GM18499 (cell line): ENCODE measurements around the gene SPACA5B.
"Not testable (repeated sequence)": the region's sequence is repeated elsewhere in the genome, so short reads cannot be mapped to it uniquely, and the experiment has no call there.

Source experiments
- ATAC-seq: cut with Tn5 transposase; IDR thresholded peaks from one replicate; pipeline ENCODE4 v1.9.1; 2021; ENCODE audit warnings: moderate number of reproducible peaks; ENCODE audit not compliant: insufficient read depth, unreplicated experiment

Gene SPACA5B

DNA sequence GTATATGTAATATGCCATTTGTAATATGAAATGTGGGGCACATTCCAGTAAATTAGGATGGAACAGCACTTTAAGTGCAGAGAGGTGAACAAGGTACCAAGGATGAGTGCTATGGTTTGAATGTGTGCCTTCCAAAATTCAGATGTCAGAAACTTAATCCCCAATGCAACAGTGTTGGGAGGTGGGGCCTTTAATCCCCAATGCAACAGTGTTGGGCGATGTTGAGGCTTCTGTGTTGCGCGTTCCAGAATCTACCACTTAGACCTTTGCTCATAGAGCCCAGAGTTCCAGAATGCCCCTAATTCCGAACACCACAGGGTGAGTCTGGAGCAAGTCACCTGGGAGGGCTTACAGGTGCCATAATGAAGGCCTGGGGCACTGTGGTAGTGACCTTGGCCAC is at the start of gene SPACA5B:
Gene SPACA5B, plus strand, starts transcription at position 301 of the 400 bp plus-strand sequence. Its CDS starts 62 bp downstream, at position 363.
- not testable (repeated sequence) for ATAC-seq

DNA sequence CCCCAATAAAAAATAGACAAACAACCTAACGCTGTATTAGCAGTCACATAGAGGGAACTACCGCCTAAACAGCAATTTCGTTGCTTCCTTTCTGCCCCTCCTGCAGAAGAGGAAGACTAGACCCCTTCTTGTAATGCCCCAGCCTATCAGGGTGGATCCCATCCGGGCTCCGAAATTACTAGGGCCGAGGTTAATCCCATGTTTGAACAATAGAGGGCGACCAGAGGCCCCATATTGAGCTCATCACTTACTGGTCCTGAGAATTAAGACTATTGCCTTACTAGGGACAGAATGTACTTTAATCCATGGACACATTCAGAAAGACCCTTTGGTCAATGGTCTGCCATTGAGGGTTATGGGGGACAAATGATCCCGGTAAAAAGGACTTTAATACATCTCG is 47.2 kb upstream of the SPACA5B start:
- no peak for ATAC-seq

DNA sequence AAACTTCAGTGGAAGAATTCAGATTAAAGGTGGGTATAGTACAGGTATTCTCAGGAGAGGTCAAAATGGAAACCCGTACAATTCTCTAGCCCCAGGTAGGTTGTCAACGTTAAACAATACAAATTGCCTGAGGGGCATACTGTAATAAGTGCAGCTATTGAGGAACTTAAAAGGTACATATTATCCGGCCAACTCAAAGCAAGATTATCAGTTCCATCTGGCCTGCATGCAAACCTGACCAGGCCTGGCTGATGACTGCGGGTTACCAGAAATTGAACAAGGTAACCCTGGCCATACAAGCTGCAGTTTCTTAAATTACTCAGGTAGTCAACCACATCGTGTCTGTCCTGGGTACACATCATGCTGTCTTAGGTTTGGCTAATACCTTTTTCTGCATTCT is 46.7 kb upstream of the SPACA5B start:
- ATAC-seq: no peak

DNA sequence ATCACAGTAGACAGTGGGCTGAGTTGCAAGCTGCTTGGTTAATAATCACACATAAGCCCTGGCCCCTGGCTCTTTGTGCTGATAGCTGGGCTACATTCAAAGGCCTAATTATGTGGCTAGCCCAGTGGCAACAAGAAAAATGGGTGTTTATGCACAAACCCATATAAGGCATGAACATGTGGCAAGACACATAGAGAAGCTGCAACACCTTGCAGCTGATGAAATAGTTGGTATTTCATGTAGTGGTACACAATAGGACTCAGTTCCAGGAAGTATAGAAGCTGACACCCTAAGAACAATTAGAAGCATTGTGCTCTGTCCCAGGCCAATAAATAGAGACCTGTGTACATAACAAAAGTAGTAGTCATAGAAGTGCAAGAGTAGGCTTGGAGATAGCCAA is 44.3 kb upstream of the SPACA5B start:
- no peak for ATAC-seq

DNA sequence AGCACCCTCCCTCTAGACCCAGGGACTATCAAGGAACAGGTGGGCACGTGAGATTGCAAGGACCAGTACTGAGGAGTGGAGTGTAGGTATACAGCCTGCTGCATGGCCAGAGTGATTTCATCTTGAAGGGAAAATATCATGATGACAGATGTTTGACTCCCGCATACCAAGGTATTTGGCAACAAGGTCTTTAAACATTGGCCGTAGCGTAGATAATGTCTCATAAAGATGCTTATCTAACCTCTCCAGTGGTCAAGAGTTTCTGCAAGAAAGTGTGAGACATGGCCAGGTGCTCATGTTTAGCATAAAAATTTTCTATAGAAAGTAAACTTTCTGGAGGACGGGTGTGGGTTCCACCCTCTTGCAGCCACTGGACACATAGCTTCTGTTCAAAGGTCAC is 40.3 kb upstream of the SPACA5B start:
- ATAC-seq: no peak

DNA sequence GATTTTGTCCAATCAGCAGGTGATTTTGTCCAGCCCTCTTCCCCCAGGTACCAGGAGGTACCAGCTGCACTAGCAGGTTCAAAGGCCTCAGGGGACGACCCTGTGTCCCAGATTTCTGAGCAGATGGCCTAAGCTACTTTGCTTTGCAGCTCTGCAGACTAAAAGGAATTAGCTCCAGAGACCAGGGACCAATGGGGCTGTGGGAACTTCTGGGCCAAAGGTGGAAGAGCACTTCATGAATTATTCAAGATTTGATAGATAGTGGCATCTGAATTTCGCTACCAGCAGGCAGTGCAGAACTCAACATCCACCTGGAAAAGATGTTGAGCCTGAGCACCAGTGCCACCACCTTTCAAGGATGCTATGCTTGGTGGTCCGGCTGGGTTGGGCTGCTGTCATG is 37.9 kb upstream of the SPACA5B start:
- not testable (repeated sequence) for ATAC-seq

DNA sequence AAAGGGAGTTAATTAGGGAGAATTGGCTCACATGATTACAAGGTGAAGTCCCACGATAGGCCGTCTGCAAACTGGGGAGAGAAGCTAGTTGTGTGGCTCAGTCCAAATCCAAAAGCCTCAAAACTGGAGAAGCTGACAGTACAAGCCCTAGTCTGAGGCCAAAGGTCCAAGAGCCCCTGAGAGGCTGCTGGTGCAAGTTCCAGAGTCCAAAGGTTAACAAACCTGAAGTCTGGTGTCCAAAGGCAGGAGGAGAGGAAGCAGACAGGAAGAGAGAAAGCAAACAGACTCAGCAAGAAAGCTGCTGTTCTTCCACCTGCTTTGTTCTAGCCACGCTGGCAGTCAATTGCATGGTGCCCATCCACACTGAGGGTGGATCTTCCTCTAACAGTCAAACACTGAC is 29.0 kb upstream of the SPACA5B start:
- ATAC-seq: no peak

DNA sequence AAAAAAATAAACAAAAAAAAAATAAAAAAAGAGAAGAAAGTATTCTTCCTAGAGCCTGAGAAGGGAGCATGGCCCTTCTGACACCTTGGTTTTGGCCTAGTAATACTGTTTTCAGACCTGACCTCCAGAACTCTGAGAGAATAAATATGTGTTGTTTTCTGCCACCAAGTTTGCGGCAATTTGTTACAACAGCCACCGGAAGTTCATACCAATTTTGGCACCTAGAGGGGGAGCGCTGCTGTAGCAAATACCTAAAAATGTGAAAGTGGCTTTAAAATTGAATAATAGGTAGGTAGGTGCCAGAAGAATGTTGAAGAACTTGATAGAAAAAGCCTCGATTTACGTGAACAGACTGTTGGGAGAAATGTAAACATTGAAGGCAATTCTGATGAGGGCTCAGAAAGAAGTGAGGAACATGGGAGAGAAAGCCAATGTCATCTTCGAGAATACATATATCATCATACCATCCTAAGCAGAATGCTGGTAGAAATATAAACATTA is 27.5 kb upstream of the SPACA5B start:
- ATAC-seq: no peak

DNA sequence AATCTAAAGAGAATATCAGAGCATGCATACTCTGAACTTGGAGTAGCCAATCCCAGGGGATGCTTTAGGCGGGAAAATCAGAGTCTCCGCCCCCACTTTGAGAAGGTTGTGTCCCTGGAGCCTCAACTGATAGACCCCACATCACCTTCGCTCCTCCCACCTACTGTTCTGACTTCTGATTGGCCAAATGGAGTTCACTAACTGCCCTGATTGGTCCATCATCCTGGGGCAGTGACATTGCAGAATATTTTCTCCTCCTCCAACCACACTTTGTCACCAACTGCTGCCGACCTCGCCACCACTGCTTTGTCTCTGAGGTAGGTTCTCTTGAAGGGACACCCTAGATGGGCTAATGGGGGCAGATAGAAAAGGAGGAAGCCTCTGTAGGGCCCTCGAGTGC is 22.7 kb upstream of the SPACA5B start:
- ATAC-seq: no peak

DNA sequence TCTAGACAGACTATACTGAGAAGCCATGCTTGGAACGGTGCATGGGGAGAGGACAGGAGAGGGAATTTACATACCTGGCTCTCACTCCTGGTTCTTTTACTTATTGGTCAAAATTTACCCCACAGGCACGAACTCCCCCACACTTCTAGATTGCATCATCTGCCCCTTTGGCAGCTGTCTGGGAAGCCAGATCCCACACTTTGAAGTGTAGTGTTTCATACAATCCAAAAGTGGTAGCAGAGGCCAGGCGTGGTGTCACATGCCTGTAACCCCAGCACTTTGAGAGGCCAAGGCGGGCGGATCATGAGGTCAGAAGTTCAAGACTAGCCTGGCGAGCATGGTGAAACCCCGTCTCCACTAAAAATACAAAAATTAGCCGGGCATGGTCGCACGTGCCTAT is 5.1 kb upstream of the SPACA5B start:
- ATAC-seq: not testable (repeated sequence)

DNA sequence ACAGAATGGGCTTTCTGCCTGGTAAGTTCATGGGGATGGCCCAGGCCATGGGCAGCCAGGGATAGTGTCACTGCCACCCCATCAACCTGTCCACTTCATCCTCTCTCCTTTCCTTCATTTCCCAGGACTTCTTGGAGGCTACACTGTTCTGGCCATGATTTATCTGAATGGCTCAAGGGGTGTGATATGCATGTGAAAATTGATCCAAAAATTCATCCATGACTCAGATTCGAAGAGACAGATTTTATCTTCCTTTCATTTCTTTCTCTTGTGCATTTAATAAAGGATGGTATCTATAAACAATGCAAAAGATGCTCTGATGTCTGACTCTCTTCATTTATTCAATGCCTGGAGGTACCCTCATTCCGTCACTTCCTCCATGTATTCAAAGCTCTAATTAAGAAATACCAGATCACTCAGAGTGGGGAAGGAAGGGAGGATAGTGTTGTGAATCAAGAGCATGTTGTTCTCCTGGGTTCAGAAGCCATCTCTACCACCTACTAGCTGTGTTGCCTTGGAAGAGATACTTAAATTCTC is 1.9 kb downstream of the SPACA5B start:
- ATAC-seq: not testable (repeated sequence)

DNA sequence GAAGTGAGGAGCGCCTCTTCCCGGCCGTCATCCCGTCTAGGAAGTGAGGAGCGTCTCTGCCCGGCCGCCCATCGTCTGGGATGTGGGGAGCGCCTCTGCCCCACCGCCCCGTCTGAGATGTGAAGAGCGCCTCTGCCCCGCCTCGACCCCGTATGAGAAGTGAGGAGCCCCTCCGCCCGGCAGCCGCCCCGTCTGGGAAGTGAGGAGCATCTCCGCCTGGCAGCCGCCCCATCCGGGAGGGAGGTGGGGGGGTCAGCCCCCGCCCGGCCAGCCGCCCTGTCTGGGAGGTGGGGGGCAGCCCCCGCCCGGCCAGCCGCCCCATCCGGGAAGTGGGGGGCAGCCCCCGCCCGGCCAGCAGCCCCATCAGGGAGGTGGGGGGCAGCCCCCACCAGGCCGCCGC is 8.7 kb downstream of the SPACA5B start:
- not testable (repeated sequence) for ATAC-seq

DNA sequence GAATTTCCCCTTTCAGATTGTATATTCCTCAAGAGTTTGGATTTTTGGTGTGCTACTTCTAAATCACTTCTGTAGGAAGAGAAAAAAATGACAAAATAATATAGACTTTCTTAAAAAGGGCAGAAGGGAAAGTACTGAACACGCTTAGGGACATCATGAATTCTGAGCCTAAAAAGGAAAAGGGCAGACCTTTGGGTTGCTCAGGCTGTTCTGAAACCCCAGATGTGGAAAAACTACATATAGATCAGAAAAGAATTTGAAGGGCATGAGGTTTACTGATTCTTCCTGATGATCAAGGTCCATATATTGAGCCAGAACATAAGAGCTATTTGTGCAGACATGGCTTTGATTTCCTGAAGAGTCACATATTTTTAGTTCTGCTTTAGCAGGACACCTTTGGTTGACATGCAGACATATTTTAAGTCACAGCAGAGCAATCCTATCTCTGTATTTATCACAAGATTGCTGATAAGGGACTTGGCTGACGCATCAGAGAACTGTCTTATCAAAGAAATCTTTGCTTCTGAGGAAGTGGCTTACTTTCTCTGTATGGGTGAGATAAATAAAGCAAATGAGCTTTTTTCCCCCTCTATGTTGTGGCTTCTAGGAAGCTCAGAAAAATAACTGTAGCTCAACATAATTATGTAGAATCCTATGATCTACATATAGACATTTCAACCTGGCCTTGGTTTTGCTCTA is 11.5 kb downstream of the SPACA5B start:
- ATAC-seq: not testable (repeated sequence)

DNA sequence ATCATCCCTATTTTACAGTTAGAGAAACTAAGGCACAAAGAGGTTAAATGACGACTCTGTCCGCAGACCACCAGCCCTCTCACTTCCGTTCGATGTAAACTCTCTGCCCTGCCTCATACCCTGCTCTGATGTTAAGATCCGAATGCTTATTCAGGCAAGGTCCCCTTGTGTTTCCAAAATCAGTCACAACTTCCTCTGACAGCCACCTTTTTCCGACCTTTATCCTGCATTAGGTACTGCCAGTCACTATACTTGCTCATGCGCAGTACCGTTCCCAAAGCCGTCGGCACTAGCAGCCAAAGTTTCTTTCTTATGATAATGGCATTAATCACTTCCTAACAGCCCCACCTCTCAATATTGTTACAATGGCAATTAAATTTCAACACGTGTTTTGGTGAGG is 12.3 kb downstream of the SPACA5B start:
- ATAC-seq: not testable (repeated sequence)

DNA sequence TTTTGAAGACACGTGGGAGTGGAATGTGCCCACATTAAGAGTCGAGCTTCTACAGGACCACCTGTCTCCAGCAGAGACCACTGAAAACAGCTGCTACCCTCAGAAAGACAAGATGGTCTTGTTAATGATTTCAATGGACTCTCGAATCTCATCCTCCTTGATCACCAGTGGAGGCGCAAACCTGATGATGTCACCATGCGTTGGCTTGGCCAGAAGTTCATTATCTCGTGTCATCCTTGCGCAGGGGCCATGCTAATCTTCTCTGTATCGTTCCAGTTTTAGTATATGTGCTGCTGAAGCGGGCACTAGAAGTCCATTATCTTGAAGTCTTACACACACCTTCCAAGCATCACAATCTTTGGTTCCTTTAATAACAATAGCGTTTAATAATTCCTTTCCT is 23.3 kb downstream of the SPACA5B start:
- no peak for ATAC-seq

DNA sequence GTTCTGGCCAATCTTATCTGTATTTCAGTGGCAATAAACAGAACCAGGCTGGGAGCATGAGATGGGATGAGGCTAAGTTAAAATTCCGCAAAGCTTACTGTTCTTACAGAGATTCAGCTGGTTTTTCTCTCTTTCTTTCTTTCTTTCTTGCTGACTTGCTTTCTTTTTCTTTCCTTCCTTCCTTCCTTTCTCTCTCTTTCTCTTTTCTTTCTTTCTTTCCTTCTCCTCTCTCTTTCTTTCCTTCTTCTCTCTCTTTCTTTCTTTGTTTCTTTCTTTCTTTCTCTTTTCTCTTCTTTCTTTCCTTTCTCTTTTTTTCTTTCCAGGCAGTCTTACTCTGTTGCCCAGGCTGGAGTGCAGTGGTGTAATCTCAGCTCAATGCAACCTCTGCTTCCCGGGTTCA is 24.4 kb downstream of the SPACA5B start:
- no peak for ATAC-seq

DNA sequence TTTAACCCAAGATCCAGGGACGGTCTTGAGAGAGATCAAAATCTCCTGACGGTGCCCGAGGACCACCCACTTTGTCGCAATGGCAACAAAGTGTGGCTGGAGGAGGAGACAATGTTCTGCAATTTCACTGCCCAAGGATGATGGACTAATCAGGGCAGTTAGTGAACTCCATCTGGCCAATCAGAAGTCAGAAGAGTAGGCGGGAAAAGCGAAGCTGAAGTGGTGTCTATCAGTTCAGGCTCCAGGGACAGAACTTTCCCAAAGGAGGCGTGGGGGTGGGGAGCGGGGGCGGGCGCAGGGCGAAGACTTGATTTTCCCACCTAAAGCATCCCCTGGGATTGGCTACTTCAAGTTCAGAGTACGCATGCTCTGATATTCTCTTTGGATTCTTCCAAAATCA is 25.6 kb downstream of the SPACA5B start:
- no peak for ATAC-seq

DNA sequence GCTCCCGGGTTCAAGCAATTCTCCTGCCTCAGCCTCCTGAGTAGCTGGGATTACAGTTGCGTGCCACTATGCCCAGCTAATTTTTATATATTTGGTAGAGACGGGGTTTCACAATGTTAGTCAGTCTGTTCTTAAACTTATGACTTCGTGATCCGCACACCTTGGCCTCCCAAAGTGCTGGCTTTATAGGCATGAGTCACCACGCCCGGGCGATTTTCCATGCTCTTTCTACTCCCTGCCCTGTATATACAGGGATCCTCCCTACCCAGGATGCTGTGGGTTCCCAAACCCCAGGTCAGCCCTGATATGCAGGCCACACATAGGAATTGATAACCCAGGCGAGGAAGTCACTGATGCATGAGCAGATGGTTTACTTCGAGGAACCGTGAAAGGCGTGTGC is 34.8 kb downstream of the SPACA5B start:
- ATAC-seq: no peak

DNA sequence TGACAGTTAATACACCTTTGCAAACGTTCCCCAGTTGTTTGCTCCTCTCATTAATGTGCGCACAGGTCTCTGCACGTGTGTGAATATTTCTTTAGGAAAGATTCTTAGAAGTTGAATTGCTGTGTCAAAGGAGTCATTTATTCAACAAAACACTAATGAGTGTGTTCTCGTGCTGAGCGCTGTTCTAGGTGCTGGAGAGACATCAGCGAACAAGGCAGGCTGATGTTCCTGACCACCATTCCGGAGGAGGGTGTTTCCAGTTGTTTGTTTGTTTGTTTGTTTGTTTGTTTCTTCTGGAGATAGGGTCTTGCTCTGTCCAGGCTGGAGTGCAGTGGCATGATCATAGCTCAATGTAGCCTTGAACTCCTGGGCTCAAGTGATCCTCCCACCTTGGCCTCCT is 35.9 kb downstream of the SPACA5B start:
- ATAC-seq: not testable (repeated sequence)

DNA sequence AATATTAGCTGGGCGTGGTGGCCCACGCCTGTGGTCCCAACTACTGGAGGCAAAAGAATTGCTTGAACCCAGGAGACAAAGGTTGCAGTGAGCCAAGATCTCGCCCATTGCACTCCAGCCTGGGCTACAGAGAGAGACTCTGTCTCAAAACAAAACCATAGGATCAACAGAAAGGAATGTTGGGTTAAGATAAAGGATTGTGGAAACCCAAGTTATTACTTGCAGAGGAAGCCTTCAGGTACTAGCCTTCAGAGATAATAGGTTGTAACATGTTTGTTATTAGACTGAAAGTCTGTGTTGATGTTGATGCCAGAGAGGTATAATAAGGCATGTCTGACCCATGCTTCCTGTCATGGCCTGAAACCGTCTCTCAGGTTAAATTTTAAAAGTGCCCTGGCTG is 49.3 kb downstream of the SPACA5B start:
- ATAC-seq: no peak

DNA sequence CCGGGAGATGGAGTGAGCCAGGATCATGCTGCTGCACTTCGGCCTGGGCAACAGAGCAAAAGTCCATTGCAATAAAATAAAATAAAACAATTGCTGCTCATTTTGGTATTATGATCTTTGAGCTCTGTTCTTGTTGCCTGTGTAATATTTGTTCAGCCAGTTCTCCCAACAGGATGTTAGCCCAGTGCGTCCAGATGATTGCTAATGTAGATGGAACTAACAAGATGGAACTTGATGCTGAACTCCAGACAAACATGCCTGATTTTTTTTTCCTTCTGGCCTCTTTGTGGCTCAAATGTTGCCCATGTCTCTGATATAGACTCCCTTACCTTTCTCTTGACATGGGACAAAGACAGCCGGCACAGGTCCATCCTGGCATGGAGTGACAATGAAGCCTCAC is 50.4 kb downstream of the SPACA5B start:
- ATAC-seq: no peak

DNA sequence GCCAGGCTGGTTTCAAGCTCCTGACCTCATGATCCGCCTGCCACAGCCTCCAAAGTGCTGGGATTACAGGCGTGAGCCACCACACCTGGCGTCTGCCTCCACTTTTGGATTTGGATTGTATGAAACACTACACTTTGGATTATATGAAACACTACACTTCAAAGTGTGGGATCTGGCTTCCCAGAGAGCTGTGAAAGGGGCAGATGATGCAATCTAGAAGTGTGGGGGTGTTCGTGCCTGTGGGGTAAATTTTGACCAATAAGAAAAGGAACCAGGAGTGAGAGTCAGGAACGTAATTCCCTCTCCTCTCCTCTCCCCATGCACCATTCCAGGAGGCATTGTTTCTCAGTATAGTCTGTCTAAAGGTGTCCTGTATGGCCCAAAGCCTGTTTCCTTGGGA is 51.5 kb downstream of the SPACA5B start:
- not testable (repeated sequence) for ATAC-seq
